Tibial artery (tissue), 4 donors: ENCODE results near the gene GRIP1.

ENCODE experiments used
- DNase-seq, 2 donors: peaks; one replicate each; pipeline ENCODE4 v3.0.0-alpha.2; 2019
- H3K27ac ChIP-seq, 2 donors: fragments of 200-600 bp; sonication (generic) in 1 of 2; 1 replicate in 1 of 2; 2 replicates in 1 of 2; pipeline ENCODE4 v1.5.1; 2018 to 2019; ENCODE audit warnings: mild to moderate bottlenecking in 1 of 2
- H3K27me3 ChIP-seq, 2 donors: fragments of 200-600 bp; sonication (generic) in 1 of 2; one replicate each; pipeline versions ENCODE4 v1.5.1 to v1.6.0; 2016 to 2019
- H3K36me3 ChIP-seq, 3 donors: fragments of 200-600 bp; sonication (generic) in 2 of 3; one replicate each; pipeline ENCODE4 v1.5.1; 2016 to 2019; ENCODE audit warnings: mild to moderate bottlenecking in 2 of 3
- H3K4me1 ChIP-seq, 4 donors: fragments of 200-600 bp; sonication (generic) in 2 of 4; 1 replicate in 3 of 4; 2 replicates in 1 of 4; pipeline ENCODE4 v1.5.1; 2016 to 2019
- H3K4me3 ChIP-seq, 2 donors: fragments of 200-600 bp; sonication (generic) in 1 of 2; 1 replicate in 1 of 2; 2 replicates in 1 of 2; pipeline ENCODE4 v1.5.1; 2018 to 2019; ENCODE audit warnings: mild to moderate bottlenecking in 2 of 2
- H3K9me3 ChIP-seq, 3 donors: fragments of 200-600 bp; sonication (generic) in 1 of 3; one replicate each; pipeline ENCODE4 v1.5.1; 2016 to 2019
- intact Hi-C: fragments of 100-400 bp; cut with DNase I; formaldehyde crosslinking; loops from one replicate; pipeline ENCODE4 v1.15.0; 2023; ENCODE audit warnings: low total_unique reads
- TF ChIP-seq, protein P1 (sequence below), 2 experiments: fragments of 200-600 bp in 1 of 2; fragments of 450-650 bp in 1 of 2; IDR thresholded peaks; one replicate each; pipeline ENCODE4 v1.5.1; 2017 to 2019; ENCODE audit warnings: antibody characterized with exemption in 2 of 2, mild to moderate bottlenecking in 1 of 2, moderate library complexity in 1 of 2

GRIP1 gene

DNA sequence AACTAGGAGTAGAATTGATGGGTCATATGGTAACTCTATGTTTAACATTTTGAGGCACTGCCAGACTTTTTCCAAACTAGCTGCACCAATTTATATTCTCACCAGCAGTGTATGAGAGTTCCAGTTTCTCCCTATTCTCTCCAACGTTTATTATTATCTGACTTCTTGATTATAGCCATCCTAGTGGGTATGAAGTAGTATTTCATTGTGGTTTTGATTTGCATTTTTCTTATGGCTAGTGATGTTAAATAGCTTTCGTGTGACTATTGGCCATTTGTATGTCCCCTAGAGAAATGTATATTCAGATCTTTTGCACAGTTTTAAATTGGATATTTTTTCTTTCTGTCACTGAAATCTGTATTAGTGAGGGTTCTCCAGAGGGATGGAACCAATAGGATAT, 338.7 kb downstream of the GRIP1 start:
- TF ChIP-seq, protein P1, sequence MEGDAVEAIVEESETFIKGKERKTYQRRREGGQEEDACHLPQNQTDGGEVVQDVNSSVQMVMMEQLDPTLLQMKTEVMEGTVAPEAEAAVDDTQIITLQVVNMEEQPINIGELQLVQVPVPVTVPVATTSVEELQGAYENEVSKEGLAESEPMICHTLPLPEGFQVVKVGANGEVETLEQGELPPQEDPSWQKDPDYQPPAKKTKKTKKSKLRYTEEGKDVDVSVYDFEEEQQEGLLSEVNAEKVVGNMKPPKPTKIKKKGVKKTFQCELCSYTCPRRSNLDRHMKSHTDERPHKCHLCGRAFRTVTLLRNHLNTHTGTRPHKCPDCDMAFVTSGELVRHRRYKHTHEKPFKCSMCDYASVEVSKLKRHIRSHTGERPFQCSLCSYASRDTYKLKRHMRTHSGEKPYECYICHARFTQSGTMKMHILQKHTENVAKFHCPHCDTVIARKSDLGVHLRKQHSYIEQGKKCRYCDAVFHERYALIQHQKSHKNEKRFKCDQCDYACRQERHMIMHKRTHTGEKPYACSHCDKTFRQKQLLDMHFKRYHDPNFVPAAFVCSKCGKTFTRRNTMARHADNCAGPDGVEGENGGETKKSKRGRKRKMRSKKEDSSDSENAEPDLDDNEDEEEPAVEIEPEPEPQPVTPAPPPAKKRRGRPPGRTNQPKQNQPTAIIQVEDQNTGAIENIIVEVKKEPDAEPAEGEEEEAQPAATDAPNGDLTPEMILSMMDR (IDR thresholded peaks at IDR 0.05) = no peak
- no peak for DNase-seq
- H3K4me3 ChIP-seq = no peak overlapping the region
- intact Hi-C loops = no loop called here
- H3K4me1 ChIP-seq = no peaks in the 10 kb centered on the region
- peaks cover 56 to 63% (median 59%) of the 10 kb centered on the region in 3 donors for H3K36me3 ChIP-seq
- peaks cover 0 to 14% (median 13%) of the 10 kb centered on the region in 3 donors for H3K9me3 ChIP-seq
- no peaks in the 10 kb centered on the region for H3K27me3 ChIP-seq
- no peak overlapping the region for H3K27ac ChIP-seq

DNA sequence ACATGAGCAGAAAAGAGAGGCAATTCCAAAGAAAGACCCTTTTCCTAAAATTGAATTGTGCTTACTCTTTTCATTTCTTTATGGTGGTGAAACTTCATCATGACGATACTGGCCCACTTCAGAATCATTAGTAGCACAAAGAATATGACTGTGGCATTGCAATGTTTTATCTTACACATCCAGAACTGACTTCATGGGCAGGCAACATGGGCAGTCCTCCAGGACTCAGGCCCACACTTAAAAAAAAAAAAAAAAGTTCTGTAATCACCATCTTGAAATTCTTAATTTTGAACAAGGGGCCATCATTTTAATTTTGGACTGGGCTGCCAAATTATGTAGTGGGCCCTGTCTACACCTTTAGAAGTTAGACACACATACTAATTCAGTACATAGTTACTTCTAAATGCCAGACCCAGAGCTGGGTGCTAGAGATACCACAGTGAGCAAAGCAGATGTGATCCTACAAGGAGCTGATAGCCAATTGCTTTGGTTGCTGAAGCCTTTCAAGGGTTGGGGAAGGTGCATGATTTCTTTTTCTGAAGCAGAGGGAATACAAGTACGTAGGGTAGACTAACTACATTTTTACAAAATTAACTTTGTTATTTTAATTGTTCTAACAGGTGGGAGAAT, 341.4 kb downstream of the GRIP1 start:
- TF ChIP-seq, protein P1 (IDR thresholded peaks at IDR 0.05) = no peak
- Histone ChIP-seq H3K4me3 (no peak overlapping the region), H3K27ac (no peak overlapping the region), H3K27me3 (no peaks in the 10 kb centered on the region), H3K36me3 (peaks cover 48 to 49% (median 48%) of the 10 kb centered on the region in 3 donors), H3K9me3 (peaks cover 0 to 14% (median 9%) of the 10 kb centered on the region in 3 donors), H3K4me1 (no peaks in the 10 kb centered on the region)
- DNase-seq = no peak
- intact Hi-C loops = no loop called here

DNA sequence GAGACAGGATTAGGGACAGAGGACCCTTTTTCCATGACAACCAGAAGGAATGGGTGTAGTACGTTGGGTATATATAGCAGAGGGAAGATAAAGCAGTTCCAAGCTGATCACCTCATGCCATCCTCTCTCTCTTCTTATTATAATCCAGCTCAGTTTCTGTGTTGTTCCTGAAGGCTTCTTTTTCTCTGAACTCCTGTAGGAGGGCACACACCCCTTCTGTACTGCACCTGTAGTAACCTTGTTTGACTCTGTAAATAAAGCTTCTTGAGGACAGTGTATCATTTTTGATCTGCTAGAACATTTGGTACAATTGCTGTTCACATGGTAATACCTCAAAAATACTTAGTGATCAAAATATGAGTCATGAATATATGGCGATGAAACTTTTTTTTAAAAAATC, 343.1 kb downstream of the GRIP1 start:
- Histone ChIP-seq H3K27ac (no peak overlapping the region), H3K36me3 (peaks cover 40 to 48% (median 47%) of the 10 kb centered on the region in 3 donors), H3K4me1 (no peaks in the 10 kb centered on the region), H3K27me3 (no peaks in the 10 kb centered on the region), H3K4me3 (no peak overlapping the region), H3K9me3 (peaks cover 0 to 3% (median 0%) of the 10 kb centered on the region in 3 donors)
- no peak for DNase-seq
- intact Hi-C loops = no loop called here
- TF ChIP-seq, protein P1 (IDR thresholded peaks at IDR 0.05) = no peak

DNA sequence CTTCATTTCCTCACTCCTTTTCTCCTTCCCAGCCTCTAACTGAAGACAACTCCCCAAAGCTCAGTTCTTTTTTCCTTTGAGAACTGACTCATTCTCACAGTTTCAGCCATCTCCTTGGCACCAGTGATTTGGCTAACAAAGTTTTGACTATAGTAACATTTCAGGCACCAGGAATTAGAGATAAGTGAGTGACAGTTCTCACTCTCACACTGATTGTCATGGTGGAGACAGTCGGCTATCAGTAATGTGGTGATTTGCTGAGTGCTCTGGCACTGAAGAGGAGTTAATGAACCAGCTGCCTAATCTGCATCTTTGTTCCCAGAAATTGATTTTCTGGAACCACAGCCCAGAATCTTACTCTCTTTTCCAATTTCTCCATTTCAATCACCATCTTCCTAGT, 347.1 kb downstream of the GRIP1 start:
- Histone ChIP-seq H3K4me1 (no peaks in the 10 kb centered on the region), H3K36me3 (peaks cover 7 to 17% (median 15%) of the 10 kb centered on the region in 3 donors), H3K27me3 (no peaks in the 10 kb centered on the region), H3K9me3 (no peaks in the 10 kb centered on the region), H3K27ac (no peak overlapping the region), H3K4me3 (no peak overlapping the region)
- DNase-seq = no peak
- intact Hi-C loops = no loop called here
- TF ChIP-seq, protein P1 (IDR thresholded peaks at IDR 0.05) = no peak

DNA sequence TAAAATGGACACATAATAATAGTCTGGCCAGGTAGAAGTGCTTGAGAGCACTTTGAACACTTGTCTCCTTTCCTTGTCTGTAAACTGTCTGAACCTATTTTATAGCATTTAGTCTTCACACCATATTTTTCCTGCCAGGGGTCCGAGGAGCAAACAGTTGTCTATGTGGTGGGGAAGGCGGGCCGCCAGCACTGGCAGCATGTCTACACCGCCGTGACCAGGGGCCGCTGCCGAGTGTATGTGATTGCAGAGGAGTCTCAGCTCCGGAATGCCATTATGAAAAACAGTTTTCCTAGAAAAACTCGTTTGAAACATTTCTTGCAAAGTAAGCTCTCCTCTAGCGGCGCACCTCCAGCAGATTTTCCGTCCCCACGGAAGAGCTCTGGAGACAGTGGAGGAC, 347.9 kb downstream of the GRIP1 start:
- no peak overlapping the region for H3K4me3 ChIP-seq
- intact Hi-C loops = no loop called here
- TF ChIP-seq, protein P1 (IDR thresholded peaks at IDR 0.05) = no peak
- H3K9me3 ChIP-seq = no peaks in the 10 kb centered on the region
- H3K4me1 ChIP-seq = no peaks in the 10 kb centered on the region
- no peaks in the 10 kb centered on the region for H3K27me3 ChIP-seq
- no peak overlapping the region for H3K27ac ChIP-seq
- DNase-seq = no peak
- peaks cover 7 to 17% (median 15%) of the 10 kb centered on the region in 3 donors for H3K36me3 ChIP-seq
